PC-9 (cell line): ENCODE measurements around the gene ACE2. TPM values are rescaled to one million over a fixed set of nuclear protein-coding genes. Genes with fewer than 3 reads are reported as not detected.

Source experiments
- BruUV-seq: library from RNA; stranded (reverse); fragments of 400-500 nt; replicated peaks from 2 replicates; lab custom pipeline; 2021; lab: Mats Ljungman, UMichigan
- CTCF ChIA-PET: fragments of 300-600 bp; sonication (Branson Sonifier 250); formaldehyde crosslinking; loops from one replicate; lab custom pipeline; 2022; ENCODE audit warnings: antibody characterized with exemption; lab: Charles Lee
- POLR2A ChIA-PET: fragments of 300-600 bp; sonication (Branson Sonifier 250); formaldehyde crosslinking; loops from one replicate; lab custom pipeline; 2022; ENCODE audit warnings: antibody characterized with exemption; ENCODE audit not compliant: unreplicated experiment; lab: Charles Lee
- DNase-seq, 2 experiments: peaks; one replicate each; pipeline versions ENCODE4 v3.0.0 to v3.0.0-alpha.2; 2015 to 2022; ENCODE audit warnings: mixed read lengths in 1 of 2
- H2AFZ ChIP-seq: fragments of 200-600 bp; sonication (generic); 2 replicates; pipeline ENCODE4 v1.8.1; 2017; ENCODE audit warnings: antibody characterized with exemption
- H3F3A ChIP-seq: fragments of 200-600 bp; sonication (generic); 2 replicates; pipeline ENCODE4 v1.8.1; 2017; ENCODE audit warnings: antibody characterized with exemption, mild to moderate bottlenecking, low read depth; ENCODE audit not compliant: insufficient read depth
- H3K27ac ChIP-seq: fragments of 200-600 bp; sonication (generic); 2 replicates; pipeline ENCODE4 v1.6.1; 2016; ENCODE audit warnings: mixed run types
- H3K27me3 ChIP-seq: fragments of 200-600 bp; sonication (generic); 2 replicates; pipeline ENCODE4 v1.6.1; 2016; ENCODE audit warnings: low read depth, mixed run types; ENCODE audit not compliant: insufficient read depth
- H3K36me3 ChIP-seq: fragments of 200-600 bp; sonication (generic); 2 replicates; pipeline ENCODE4 v1.6.1; 2016; ENCODE audit warnings: low read depth, mixed run types
- H3K4me1 ChIP-seq: fragments of 200-600 bp; sonication (generic); replicated peaks from 2 replicates; pipeline ENCODE4 v1.6.1; 2016; ENCODE audit warnings: mixed run types; ENCODE audit not compliant: insufficient read depth
- H3K4me2 ChIP-seq: fragments of 200-600 bp; sonication (generic); 2 replicates; pipeline ENCODE4 v1.6.1; 2017; ENCODE audit warnings: mixed run types
- H3K4me3 ChIP-seq: fragments of 200-600 bp; sonication (generic); 2 replicates; pipeline ENCODE4 v1.6.1; 2016; ENCODE audit warnings: mixed run types
- H3K79me2 ChIP-seq: fragments of 200-600 bp; sonication (generic); 2 replicates; pipeline ENCODE4 v1.6.1; 2017; ENCODE audit warnings: low read depth, mixed run types
- H3K9me2 ChIP-seq: fragments of 200-600 bp; sonication (generic); 2 replicates; pipeline ENCODE4 v1.8.1; 2017; ENCODE audit warnings: mild to moderate bottlenecking; ENCODE audit not compliant: insufficient read depth
- H3K9me3 ChIP-seq: fragments of 200-600 bp; sonication (generic); 2 replicates; pipeline ENCODE4 v1.8.1; 2016; ENCODE audit warnings: low read depth; ENCODE audit not compliant: insufficient read depth
- H4K20me1 ChIP-seq: fragments of 200-600 bp; sonication (generic); 2 replicates; pipeline ENCODE4 v1.8.1; 2017; ENCODE audit not compliant: insufficient read depth
- CTCF ChIP-seq: fragments of 200-600 bp; sonication (generic); conservative IDR thresholded peaks from 2 replicates; pipeline ENCODE4 v1.6.1; 2017; ENCODE audit warnings: mixed run types, antibody characterized with exemption, mild to moderate bottlenecking, moderate library complexity
- EZH2 ChIP-seq: fragments of 200-600 bp; sonication (generic); IDR thresholded peaks from 2 replicates; pipeline ENCODE4 v1.8.0; 2017; ENCODE audit warnings: antibody characterized with exemption, low read depth
- intact Hi-C: fragments of 100-400 bp; cut with micrococcal nuclease; formaldehyde crosslinking; loops from one replicate; pipeline ENCODE4 v1.10.0; 2022; ENCODE audit not compliant: unreplicated experiment
- total RNA-seq: library from RNA; stranded (reverse); gene quantifications from 2 replicates; pipeline ENCODE4 v1.2.3, GENCODE V29; 2021

Gene ACE2
- total RNA-seq, 1 experiment from 2014 or later: 3.4 TPM

DNA sequence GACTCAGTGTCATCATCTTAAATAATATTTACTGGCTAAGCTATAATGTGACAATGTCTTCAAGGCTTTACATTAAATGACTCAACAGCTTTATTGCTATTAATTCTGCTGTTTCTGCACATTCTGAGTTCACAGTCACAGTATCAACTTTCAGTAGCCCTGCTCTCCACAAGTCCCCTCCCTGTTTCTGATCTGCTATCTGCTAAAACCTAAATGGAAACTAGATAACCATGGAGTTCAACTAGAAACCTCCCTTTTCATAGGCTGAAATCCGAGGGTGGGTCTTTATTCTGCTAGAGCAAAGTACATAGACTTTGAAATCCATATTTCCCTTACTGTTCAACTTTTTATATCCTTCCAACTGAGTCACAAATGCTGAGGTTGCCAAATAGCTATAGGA is 5.4 kb upstream of the ACE2 start:
- Histone ChIP-seq H3K9me3 (no peaks in the 10 kb centered on the region), H3K27ac (no peak overlapping the region), H3K36me3 (no peaks in the 10 kb centered on the region), H2AFZ (no peak overlapping the region; the same call in 1 of the 2 replicates), H3K27me3 (no peaks in the 10 kb centered on the region), H4K20me1 (no peaks in the 10 kb centered on the region), H3K4me3 (no peak overlapping the region), H3K4me1 (peaks cover 28% of the 10 kb centered on the region), H3K4me2 (peak overlapping the region; percentile 13; the same call in 1 of the 2 replicates), H3F3A (no peaks in the 10 kb centered on the region), H3K79me2 (no peaks in the 10 kb centered on the region), H3K9me2 (no peaks in the 10 kb centered on the region)
- DNase-seq: no peak
- intact Hi-C loops: no loop called here
- POLR2A ChIA-PET: no interaction called here
- no TSS peak for BruUV-seq
- CTCF ChIA-PET: no interaction called here
- TF ChIP-seq CTCF (no peak), EZH2 (no peak)

DNA sequence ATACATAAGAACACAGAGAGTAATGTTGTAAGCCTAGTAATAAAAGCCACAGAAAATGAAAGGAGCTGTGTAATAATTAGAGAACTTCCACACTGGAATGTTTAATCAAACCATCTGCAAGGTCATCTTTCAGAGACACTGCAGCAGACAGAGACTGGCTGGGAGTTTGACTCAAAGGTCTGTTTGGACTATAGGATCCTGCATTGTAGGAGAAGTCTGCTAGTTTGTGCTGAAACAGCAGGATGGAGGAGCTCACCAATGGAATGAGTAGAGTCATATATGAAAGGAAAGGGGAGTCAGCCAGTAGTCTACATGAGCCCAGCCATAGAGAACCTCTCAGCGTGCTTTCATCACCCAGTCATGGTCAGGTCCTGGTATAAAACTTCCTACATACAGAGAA is 4.5 kb upstream of the ACE2 start:
- no peak overlapping the region for H3K4me3 ChIP-seq
- H3K4me2 ChIP-seq: no peak overlapping the region
- POLR2A ChIA-PET: no interaction called here
- no peaks in the 10 kb centered on the region for H3K79me2 ChIP-seq
- no peak for DNase-seq
- H3K4me1 ChIP-seq: peaks cover 36% of the 10 kb centered on the region
- no peaks in the 10 kb centered on the region for H3K9me3 ChIP-seq
- H3K9me2 ChIP-seq: no peaks in the 10 kb centered on the region
- no TSS peak for BruUV-seq
- CTCF ChIA-PET: no interaction called here
- no peak overlapping the region for H2AFZ ChIP-seq
- no peak for TF ChIP-seq CTCF
- no peak for TF ChIP-seq EZH2
- no peaks in the 10 kb centered on the region for H3K36me3 ChIP-seq
- H3F3A ChIP-seq: no peaks in the 10 kb centered on the region
- H3K27me3 ChIP-seq: no peaks in the 10 kb centered on the region
- intact Hi-C loops: no loop called here
- H4K20me1 ChIP-seq: no peaks in the 10 kb centered on the region
- H3K27ac ChIP-seq: no peak overlapping the region

DNA sequence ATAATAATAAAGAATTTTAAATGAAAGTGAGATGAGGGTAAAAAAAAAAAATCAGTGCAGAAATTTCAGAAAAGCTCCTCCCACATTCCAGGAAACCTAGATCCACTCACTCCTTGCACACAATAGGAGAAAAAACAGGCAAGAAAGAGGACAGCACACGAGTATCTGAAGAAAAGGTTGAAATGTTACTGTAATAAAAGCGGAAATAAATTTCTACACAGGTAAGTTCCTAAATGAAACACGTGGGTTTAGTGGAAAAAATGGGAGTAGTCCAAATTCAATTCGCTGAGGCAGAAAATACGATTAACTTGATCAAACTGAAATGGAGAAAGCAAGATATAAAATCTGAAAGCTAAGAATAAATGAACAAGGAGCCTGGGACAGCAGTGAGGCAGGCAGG is 2.0 kb upstream of the ACE2 start:
- intact Hi-C loops: loop anchor here (1.0 kb wide), 1 partner anchor 17 kb away; no protein-coding TSS in a partner anchor
- CTCF ChIA-PET: no interaction called here
- Histone ChIP-seq H3K4me1 (peaks cover 60% of the 10 kb centered on the region), H3K27ac (peak overlapping the region; percentile 69), H3K4me2 (peak overlapping the region; percentile 76), H3K9me3 (no peaks in the 10 kb centered on the region), H3K4me3 (peak overlapping the region; percentile 40; the same call in 1 of the 2 replicates), H3K36me3 (no peaks in the 10 kb centered on the region), H2AFZ (peak overlapping the region; percentile 59; the same call in 1 of the 2 replicates), H3K9me2 (no peaks in the 10 kb centered on the region), H4K20me1 (no peaks in the 10 kb centered on the region), H3F3A (no peaks in the 10 kb centered on the region), H3K79me2 (no peaks in the 10 kb centered on the region), H3K27me3 (no peaks in the 10 kb centered on the region)
- peak in 1 of 2 experiments; percentile 50 for DNase-seq
- BruUV-seq: no TSS peak
- POLR2A ChIA-PET: interaction anchor here (0.6 kb wide), 1 partner anchor 17 kb away, joined by 6 read pairs; no protein-coding TSS in a partner anchor
- TF ChIP-seq CTCF (no peak), EZH2 (no peak)
